Neural crest cell (in vitro differentiated cells): ENCODE results near the gene INPP5J. TPM values are rescaled to one million over a fixed set of nuclear protein-coding genes. Genes with fewer than 3 reads are reported as not detected.
A peak's percentile ranks its signal among the peaks of the same experiment; 100 is the strongest.

Source experiments
- DNase-seq: peaks from one replicate; pipeline ENCODE4 v3.0.0; 2021; ENCODE audit warnings: low read depth, mixed read lengths, low spot score
- H3K27ac Mint-ChIP-seq: one replicate; pipeline ENCODE4 v1.8.0; 2021; ENCODE audit warnings: mild to moderate bottlenecking, mixed read lengths; ENCODE audit not compliant: unreplicated experiment
- H3K27me3 Mint-ChIP-seq: 2 replicates; pipeline ENCODE4 v1.8.0; 2021; ENCODE audit warnings: low read depth, mild to moderate bottlenecking, mixed read lengths
- H3K36me3 Mint-ChIP-seq: 2 replicates; pipeline ENCODE4 v1.8.0; 2021; ENCODE audit warnings: low read depth, mild to moderate bottlenecking, mixed read lengths
- H3K4me1 Mint-ChIP-seq: 2 replicates; pipeline ENCODE4 v1.8.0; 2021; ENCODE audit warnings: mixed read lengths
- H3K4me3 Mint-ChIP-seq: one replicate; pipeline ENCODE4 v1.8.0; 2021; ENCODE audit warnings: mild to moderate bottlenecking, mixed read lengths
- H3K9me3 Mint-ChIP-seq: 2 replicates; pipeline ENCODE4 v1.8.0; 2021; ENCODE audit warnings: mixed read lengths
- total RNA-seq: library from RNA; stranded (reverse); gene quantifications from 2 replicates; pipeline ENCODE4 v1.2.1, GENCODE V29; 2021
- TF ChIP-seq, protein P1 (sequence below): fragments of 200-600 bp; sonication (generic); conservative IDR thresholded peaks from 2 replicates; pipeline ENCODE4 v1.5.0; 2021; ENCODE audit warnings: antibody characterized with exemption, mild to moderate bottlenecking

Gene INPP5J
- total RNA-seq, 1 donor from 2014 or later: 4.7 TPM

GRCh38 chr22:31148488-31148887, 25.7 kb downstream of the INPP5J start:
- no peaks in the 10 kb centered on the region for H3K27me3 Mint-ChIP-seq
- H3K4me3 Mint-ChIP-seq: no peak overlapping the region
- TF ChIP-seq, protein P1, sequence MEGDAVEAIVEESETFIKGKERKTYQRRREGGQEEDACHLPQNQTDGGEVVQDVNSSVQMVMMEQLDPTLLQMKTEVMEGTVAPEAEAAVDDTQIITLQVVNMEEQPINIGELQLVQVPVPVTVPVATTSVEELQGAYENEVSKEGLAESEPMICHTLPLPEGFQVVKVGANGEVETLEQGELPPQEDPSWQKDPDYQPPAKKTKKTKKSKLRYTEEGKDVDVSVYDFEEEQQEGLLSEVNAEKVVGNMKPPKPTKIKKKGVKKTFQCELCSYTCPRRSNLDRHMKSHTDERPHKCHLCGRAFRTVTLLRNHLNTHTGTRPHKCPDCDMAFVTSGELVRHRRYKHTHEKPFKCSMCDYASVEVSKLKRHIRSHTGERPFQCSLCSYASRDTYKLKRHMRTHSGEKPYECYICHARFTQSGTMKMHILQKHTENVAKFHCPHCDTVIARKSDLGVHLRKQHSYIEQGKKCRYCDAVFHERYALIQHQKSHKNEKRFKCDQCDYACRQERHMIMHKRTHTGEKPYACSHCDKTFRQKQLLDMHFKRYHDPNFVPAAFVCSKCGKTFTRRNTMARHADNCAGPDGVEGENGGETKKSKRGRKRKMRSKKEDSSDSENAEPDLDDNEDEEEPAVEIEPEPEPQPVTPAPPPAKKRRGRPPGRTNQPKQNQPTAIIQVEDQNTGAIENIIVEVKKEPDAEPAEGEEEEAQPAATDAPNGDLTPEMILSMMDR: no peak
- no peak overlapping the region for H3K27ac Mint-ChIP-seq
- DNase-seq: no peak
- no peaks in the 10 kb centered on the region for H3K4me1 Mint-ChIP-seq
- H3K9me3 Mint-ChIP-seq: peaks cover 6% of the 10 kb centered on the region
- no peaks in the 10 kb centered on the region for H3K36me3 Mint-ChIP-seq

DNA sequence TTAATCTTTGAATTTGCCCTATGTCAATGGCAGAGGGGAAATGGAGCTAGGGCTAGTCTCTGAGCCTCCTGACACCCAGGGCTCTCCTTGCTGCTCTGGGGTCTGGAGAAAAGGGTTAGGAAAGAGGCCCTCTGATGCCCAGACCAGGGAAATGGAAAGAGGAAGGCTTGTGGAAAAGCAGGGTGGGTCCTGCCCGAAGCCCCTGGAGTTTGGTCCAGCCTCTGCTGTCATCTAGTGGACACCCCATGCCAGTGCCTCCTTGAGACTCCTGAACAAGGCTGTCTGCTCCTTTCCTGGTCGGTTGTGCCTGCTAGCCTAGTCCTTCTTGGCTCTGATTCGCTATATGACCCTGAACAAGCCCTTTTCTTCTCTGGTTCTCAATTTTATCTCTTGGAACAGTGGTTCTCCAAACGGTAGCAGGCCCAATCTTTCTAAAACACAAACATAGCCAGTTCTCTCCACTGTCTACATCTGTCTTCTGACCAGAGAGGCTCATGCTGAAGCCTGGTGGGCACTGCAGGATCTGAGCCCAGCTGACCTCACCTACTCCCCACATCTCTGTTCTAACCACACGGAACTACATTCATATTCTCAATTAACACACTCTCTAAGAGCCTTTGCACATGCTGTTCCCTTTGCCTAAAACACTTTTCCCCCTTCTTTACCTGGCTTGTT, 26.3 kb downstream of the INPP5J start:
- no peaks in the 10 kb centered on the region for H3K4me1 Mint-ChIP-seq
- DNase-seq: peak; percentile 59
- H3K27ac Mint-ChIP-seq: no peak overlapping the region
- no peak overlapping the region for H3K4me3 Mint-ChIP-seq
- no peaks in the 10 kb centered on the region for H3K36me3 Mint-ChIP-seq
- H3K9me3 Mint-ChIP-seq: peaks cover 6% of the 10 kb centered on the region
- H3K27me3 Mint-ChIP-seq: peaks cover 3% of the 10 kb centered on the region
- TF ChIP-seq, protein P1: peak; percentile 85

DNA sequence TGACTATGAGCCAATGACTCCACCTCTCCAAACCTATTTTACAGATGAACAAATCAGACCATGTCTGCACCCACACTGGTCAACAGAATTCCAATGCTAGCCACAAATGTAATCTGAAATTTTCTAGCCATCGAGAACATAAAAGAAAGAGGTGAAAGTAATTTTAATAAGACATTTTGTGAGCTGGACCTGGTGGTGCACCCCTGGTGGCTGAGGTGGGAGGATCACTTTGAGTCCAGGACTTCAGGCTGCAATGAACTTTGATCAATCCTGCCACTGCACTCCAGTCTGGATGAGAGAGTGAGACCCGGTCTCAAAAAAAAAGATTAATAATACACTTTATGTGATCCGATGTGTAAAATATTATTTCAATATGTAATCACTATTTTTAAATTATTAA, 27.8 kb downstream of the INPP5J start:
- peaks cover 3% of the 10 kb centered on the region for H3K9me3 Mint-ChIP-seq
- no peaks in the 10 kb centered on the region for H3K4me1 Mint-ChIP-seq
- no peak overlapping the region for H3K4me3 Mint-ChIP-seq
- peaks cover 6% of the 10 kb centered on the region for H3K27me3 Mint-ChIP-seq
- no peak for DNase-seq
- TF ChIP-seq, protein P1: peak; percentile 57
- H3K27ac Mint-ChIP-seq: no peak overlapping the region
- no peaks in the 10 kb centered on the region for H3K36me3 Mint-ChIP-seq

DNA sequence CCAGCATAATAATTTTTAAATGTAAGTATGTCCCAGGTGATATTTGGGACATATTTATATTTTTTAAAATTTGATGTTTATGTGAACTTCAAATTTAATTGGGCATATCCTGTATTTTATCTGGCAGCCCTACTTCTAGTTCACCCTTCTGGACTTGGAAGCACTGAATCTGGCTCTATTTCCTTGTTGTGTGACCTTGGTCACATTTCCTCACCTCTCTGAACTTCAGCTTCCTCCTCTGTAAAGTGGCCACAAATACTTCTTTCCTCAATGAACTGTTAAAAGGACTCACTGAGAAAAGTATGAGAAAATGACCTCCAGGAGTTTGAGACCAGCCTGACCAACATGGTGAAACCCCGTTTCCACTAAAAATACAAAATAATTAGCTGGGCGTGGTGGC, 29.1 kb downstream of the INPP5J start:
- Mint-ChIP-seq H3K4me3 (no peak overlapping the region), H3K27ac (no peak overlapping the region), H3K27me3 (peaks cover 15% of the 10 kb centered on the region), H3K4me1 (no peaks in the 10 kb centered on the region), H3K9me3 (no peaks in the 10 kb centered on the region), H3K36me3 (no peaks in the 10 kb centered on the region)
- TF ChIP-seq, protein P1: no peak
- no peak for DNase-seq

DNA sequence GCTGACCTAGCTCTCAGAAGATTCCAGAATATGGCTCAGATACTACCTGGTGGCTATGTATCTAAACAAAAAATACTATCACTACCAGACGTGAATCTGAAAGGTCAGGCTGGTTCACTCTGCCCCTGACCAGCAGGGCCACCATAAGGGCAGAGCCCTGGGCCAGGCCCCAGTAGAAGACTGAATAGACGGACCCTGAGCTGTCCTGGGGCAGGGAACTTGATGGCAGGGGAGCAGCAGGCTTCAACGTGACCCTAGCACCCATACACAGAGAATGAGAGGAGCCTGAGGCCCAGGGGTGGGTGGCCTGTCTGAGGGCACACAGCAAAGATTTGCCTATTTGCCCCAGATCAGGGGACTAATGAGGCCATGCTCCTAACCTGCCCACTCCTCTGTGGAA, 30.6 kb downstream of the INPP5J start:
- no peaks in the 10 kb centered on the region for H3K36me3 Mint-ChIP-seq
- H3K4me3 Mint-ChIP-seq: no peak overlapping the region
- TF ChIP-seq, protein P1: no peak
- H3K9me3 Mint-ChIP-seq: no peaks in the 10 kb centered on the region
- no peak overlapping the region for H3K27ac Mint-ChIP-seq
- no peak for DNase-seq
- peaks cover 28% of the 10 kb centered on the region for H3K27me3 Mint-ChIP-seq
- H3K4me1 Mint-ChIP-seq: no peaks in the 10 kb centered on the region
